WERI-Rb-1 (cell line): ENCODE results near the gene EGFR.

Experiments
- DNase-seq: peaks from one replicate; pipeline ENCODE4 v3.0.0-alpha.2; 2020
- H3K27ac ChIP-seq: fragments of 250-450 bp; sonication (Bioruptor Pico); 2 replicates; pipeline ENCODE4 v1.5.1; 2020; ENCODE audit warnings: mild to moderate bottlenecking, moderate library complexity
- H3K27me3 ChIP-seq: fragments of 250-450 bp; sonication (Bioruptor Pico); 2 replicates; pipeline ENCODE4 v1.5.1; 2021; ENCODE audit warnings: mild to moderate bottlenecking, low read depth, moderate library complexity; ENCODE audit not compliant: insufficient read depth, severe bottlenecking
- H3K36me3 ChIP-seq: fragments of 250-450 bp; sonication (Bioruptor Pico); 2 replicates; pipeline ENCODE4 v1.5.1; 2020; ENCODE audit warnings: mild to moderate bottlenecking, moderate library complexity
- H3K4me3 ChIP-seq: 2 replicates; pipeline ENCODE4 v1.5.1; 2011; ENCODE audit warnings: low read depth, mild to moderate bottlenecking, control low read depth, low read length
- H3K9me3 ChIP-seq: fragments of 250-450 bp; sonication (Bioruptor Pico); 2 replicates; pipeline ENCODE4 v1.5.1; 2021; ENCODE audit warnings: mild to moderate bottlenecking, moderate library complexity; ENCODE audit not compliant: severe bottlenecking
- TF ChIP-seq, protein P1 (sequence below): IDR thresholded peaks from 2 replicates; pipeline ENCODE4 v1.5.1; 2011; ENCODE audit warnings: low read depth, mild to moderate bottlenecking, control low read depth, inconsistent platforms, low read length

The EGFR gene

DNA sequence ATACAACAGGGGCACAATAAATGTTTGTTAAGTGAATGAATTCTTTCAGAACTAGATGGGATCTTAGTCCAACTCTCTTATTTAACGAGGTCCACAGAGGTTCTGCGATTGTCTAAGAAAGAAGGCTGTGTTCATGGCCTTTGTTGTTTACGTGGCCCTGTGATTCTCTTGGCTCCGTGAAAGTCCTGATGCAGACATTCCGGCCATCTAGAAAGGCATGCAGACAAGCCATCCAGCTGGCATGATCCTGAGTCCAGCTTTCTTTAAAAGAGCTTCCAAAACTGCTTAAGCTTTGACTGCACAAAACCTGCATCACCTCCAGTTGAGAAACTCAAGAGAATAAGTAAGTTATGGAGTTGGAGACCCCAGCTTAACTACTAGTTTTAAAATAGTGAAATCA, 26.0 kb downstream of the EGFR start:
- peaks cover 3% of the 10 kb centered on the region for H3K27me3 ChIP-seq
- DNase-seq = no peak
- H3K36me3 ChIP-seq = no peaks in the 10 kb centered on the region
- no peaks in the 10 kb centered on the region for H3K9me3 ChIP-seq
- no peak overlapping the region for H3K27ac ChIP-seq
- H3K4me3 ChIP-seq = no peak overlapping the region
- TF ChIP-seq, protein P1, sequence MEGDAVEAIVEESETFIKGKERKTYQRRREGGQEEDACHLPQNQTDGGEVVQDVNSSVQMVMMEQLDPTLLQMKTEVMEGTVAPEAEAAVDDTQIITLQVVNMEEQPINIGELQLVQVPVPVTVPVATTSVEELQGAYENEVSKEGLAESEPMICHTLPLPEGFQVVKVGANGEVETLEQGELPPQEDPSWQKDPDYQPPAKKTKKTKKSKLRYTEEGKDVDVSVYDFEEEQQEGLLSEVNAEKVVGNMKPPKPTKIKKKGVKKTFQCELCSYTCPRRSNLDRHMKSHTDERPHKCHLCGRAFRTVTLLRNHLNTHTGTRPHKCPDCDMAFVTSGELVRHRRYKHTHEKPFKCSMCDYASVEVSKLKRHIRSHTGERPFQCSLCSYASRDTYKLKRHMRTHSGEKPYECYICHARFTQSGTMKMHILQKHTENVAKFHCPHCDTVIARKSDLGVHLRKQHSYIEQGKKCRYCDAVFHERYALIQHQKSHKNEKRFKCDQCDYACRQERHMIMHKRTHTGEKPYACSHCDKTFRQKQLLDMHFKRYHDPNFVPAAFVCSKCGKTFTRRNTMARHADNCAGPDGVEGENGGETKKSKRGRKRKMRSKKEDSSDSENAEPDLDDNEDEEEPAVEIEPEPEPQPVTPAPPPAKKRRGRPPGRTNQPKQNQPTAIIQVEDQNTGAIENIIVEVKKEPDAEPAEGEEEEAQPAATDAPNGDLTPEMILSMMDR = no peak

DNA sequence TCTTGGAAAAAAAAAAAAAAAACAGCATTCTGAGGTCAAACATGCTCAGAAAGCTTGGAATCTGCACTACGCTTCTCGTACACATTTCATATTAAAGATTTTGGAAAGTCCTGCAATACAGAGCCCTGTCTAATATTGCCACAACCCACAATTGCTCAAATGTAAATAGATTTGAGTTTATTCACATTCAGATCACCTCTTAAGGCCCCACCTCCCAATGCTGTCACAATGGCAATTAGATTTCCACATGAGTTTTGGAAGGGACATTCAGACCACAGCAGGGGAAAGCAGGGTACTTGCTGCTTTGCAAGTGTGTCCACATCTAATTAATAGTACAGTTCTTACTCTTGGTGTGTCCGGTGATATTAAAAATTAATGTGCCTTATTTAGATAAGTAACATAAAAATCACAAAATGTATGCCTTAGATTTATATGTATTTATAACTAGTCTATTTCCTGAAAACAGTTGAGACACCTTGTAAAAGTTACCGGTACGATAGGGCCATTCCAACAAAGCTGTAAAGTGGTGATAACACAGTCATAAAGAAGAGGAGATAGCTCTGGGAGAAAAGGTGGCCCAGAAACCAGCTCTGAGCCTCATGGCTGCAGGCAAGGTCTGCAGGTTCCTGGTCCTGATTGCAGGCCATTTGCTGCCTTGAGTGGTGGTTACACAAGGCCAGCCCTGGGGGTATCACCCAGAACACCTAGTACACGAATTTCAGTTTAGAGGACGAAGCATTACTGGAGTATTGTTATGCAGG, 27.9 kb downstream of the EGFR start:
- H3K4me3 ChIP-seq = no peak overlapping the region
- H3K9me3 ChIP-seq = no peaks in the 10 kb centered on the region
- no peak for DNase-seq
- H3K36me3 ChIP-seq = no peaks in the 10 kb centered on the region
- H3K27ac ChIP-seq = no peak overlapping the region
- H3K27me3 ChIP-seq = peaks cover 3% of the 10 kb centered on the region
- TF ChIP-seq, protein P1 = no peak

DNA sequence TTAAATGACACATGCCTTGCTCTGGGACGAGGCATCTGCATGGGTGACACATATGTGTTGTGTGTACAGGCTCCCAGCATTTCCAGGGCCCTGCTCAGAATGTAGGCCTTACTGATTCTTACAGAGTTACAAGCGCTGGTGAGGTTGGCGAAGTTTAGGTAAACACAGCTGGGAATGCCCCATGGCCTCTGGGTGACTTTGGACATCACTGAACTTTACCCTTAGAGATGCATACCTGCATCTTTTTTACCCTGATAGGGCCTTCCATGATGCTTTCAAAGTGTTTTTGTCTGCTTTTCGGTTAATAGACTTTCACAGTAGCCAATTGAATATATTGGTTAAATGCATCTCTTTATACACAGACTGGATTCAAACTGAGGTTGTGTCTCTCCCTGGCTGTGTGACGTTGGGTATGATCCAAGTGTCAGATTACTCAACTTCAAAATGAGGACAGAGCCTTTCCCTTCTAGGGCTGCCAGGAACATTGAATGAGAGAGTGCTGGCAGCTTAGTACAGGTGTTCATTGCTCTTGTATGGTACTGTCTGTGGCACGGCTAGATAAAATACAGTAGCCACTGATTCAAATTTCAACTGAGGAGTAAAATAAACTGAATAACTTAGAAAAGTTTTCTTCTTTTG, 29.5 kb downstream of the EGFR start:
- Histone ChIP-seq H3K36me3 (no peaks in the 10 kb centered on the region), H3K27me3 (no peaks in the 10 kb centered on the region), H3K9me3 (no peaks in the 10 kb centered on the region), H3K4me3 (no peak overlapping the region), H3K27ac (no peak overlapping the region)
- no peak for DNase-seq
- TF ChIP-seq, protein P1 = no peak

DNA sequence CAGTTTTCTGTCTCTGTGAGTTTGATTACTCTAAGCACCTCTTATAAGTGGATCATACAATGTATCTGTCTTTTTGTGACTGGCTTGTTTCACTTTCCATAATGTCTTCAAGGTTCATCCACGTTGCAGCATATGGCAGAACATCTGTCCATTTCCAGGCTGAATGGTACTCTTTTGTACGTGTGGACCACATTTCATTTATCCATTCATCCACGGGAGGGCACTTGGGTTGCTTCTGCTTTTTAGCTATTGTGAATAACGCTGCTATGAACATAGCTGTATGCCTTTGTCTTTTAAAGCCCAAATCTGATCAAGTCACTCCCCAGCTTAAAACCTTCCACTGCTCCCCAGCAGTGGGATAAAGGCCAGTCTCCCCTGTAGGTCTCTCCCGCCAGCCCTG, 31.5 kb downstream of the EGFR start:
- H3K27ac ChIP-seq = no peak overlapping the region
- no peaks in the 10 kb centered on the region for H3K27me3 ChIP-seq
- H3K4me3 ChIP-seq = no peak overlapping the region
- no peak for DNase-seq
- H3K36me3 ChIP-seq = no peaks in the 10 kb centered on the region
- TF ChIP-seq, protein P1 = no peak
- no peaks in the 10 kb centered on the region for H3K9me3 ChIP-seq

DNA sequence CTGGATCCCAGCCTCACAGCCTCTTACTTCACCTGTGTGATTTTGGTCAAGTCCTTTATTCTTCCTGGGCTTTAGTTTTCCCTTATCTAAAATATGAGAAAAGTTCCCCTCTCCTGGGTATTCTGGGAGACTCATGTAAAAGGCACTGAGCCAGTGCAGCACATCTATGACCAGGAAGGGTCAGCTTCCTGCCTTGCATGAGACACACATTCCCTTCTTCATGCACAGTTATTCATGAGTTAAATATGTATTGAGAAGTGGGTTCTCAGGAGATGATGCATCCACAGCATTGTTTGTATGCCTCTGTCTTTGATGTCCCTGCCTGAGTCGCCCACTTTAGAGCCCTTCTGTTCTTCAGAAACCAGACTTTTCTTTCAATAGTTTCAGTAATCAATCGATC, 33.3 kb downstream of the EGFR start:
- no peak for DNase-seq
- TF ChIP-seq, protein P1 = no peak
- no peak overlapping the region for H3K27ac ChIP-seq
- H3K9me3 ChIP-seq = no peaks in the 10 kb centered on the region
- no peak overlapping the region for H3K4me3 ChIP-seq
- peaks cover 6% of the 10 kb centered on the region for H3K27me3 ChIP-seq
- no peaks in the 10 kb centered on the region for H3K36me3 ChIP-seq
